NCI-H82 (cell line): ENCODE data around the gene WDCP.
"Not testable (repeated sequence)": the region's sequence is repeated elsewhere in the genome, so short reads cannot be mapped to it uniquely, and the experiment has no call there.

Source experiments
- DNase-seq: peaks from one replicate; lab custom pipeline; 2025; lab: John Stamatoyannopoulos, UW

WDCP gene

DNA sequence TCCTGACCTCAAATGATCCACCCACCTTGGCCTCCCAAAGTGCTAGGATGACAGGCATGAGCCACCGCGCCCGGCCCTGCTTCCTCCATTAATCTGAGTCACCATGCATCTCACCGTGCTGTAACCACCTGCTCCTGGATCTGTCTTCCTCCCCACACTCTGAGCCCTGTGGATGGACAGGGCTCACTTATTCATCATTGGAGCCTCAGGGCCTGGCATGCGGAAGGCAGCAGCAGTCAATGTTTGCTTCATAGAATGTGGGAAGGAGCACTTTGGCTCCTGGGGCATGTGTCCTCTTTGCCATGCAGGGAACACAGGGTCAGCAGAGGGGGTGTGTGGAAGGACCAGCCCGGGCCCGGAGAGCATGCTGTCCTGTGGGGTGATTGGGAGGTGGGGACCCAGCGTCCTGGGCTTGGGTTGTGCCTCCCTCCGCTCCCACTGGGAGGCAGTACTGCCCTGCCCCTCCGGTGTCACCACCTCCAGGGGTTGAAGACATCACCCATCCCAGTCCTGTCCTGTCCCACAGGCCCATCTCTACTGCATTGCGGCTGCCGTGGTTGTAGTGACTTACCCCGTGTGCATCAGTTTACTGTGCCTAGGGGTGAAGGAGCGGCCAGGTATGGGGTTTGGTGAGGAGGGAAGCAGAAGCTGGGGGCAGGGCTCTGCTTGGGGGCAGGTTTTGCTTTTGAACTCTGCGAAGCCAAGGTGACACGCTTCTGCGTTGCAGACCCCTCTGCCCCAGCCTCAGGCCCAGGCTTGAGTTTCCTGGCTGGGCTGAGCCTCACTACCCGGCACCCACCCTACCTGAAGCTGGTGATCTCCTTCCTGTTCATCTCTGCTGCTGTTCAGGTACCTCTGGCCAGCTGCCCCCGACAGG lies 25.8 kb downstream of the WDCP start:
- DNase-seq, result peak; percentile 58

DNA sequence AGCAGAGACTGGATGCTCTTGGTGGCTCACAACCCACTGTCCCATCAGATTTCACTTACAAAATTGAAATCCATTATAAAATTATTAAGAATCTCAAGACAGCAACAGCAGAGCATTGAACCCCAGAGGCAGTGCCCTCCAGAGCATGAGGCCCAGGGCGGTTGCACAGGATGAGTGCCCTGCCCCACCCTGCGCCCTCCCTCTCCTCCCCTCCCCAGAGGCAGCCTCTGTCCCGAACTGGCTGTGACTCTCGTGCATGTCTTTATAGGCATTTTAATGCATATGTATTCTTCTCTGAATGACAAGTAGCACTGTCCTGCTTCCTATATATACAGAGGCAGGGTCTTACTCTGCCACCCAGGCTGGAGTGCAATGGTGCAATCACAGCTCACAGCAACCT lies 26.9 kb downstream of the WDCP start:
- DNase-seq, result no peak

DNA sequence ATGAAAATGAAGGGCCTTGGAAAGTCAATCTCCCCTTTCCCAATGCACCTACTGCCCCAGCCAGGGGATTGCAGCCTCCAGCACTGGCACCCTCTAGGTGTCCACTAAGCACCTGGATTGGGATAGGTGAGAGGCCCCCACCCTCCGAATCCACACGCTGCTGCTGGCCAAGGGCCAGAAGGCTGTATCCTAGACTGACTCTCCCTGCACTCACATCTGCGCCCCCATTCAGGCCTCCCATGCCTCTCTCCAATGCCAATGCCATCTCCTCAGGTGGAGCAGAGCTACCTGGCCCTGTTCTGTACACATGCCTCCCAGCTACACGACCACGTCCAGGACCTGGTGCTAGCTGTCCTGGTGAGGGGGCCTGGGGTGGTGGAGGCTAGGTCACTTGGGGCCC lies 27.5 kb downstream of the WDCP start:
- no peak for DNase-seq

DNA sequence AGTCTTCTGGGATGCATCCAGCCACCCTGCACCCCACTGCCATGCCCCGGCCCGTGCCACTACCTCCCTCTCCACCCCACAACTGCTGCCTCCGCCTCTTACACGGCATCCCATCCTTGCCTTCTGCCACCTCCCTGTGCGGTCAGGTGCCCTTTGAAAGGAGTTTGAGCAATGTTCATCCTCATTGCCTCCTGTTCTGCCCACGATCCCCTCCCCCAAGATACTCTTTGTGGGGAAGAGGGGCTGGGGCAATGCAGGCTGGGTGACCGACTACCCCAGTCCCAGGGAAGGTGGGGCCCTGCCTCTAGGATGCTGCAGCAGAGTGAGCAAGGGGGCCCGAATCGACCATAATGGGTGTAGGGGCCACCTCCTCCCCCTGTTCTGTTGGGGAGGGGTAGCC lies 28.9 kb downstream of the WDCP start:
- no peak for DNase-seq

DNA sequence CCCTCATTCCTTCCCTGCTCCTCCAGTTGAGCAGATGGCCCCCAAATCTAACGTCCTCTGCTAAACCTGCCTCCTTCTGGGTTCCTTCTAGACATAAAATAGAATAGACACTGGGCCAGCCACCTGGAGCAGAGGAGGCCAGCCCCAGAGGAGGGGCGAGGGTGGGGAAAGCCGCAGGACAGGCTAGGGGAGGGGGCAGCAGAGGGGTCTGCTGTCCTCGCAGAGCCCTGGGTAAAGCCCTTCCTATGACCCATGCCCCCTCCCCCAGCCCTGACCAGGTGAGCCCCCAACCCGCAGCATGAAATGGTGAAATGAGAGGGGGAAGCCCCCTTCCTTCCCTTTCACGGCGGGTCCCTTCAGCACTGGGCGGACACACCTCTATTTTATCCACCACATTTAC lies 29.5 kb downstream of the WDCP start:
- no peak for DNase-seq

DNA sequence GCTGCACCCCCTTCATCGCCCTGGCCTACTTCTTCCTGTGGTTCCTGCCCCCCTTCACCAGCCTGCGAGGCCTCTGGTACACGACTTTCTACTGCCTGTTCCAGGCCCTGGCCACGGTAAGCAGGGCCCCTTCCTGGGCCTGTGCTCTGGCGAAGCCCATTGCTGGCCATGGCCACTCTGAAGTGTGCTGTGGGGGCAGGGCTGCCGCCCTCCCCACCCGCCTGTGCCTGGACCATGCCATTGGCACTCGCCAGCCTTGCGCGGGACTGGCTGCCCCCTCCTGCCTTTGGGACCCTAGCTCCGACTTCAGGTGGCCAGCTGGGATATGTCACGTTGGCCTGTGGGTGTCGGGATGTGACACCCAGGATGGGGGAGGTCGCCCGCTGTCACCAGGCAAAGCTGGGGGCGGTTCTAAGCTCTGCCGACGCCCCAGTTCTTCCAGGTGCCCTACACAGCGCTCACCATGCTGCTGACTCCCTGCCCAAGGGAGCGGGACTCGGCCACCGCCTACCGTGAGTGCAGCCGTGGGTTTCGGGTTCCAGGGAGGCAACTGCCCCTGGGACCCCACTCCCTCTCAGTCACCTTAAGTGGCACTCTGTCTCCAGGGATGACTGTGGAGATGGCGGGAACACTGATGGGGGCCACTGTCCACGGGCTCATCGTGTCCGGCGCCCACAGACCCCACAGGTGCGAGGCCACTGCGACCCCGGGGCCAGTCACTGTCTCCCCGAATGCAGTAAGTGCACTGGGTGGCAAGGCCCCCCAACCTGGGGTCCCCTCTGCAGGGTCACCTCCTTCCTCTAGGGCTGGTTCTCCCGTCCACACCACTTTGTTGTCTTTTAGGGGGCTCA lies 30.1 kb downstream of the WDCP start:
- DNase-seq, result no peak

DNA sequence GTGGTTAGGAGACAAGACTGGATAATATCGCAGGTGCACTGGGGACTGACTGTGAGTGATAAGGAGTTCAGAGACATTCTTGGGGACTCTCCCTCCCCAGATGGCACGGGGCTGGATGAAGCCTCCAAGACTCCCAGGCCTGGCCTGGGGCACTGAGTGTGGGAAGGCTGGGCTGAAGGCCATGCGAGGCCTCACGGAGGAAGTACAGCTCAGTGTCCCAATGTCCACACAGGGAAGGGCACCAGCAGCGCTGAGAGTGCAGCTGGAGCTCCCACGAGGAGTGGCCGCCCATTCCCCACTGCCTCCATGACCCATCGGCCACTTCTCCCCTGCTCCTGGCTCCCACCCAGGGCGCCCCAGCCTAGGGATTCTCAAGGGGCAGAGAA lies 30.8 kb downstream of the WDCP start:
- DNase-seq, result no peak

DNA sequence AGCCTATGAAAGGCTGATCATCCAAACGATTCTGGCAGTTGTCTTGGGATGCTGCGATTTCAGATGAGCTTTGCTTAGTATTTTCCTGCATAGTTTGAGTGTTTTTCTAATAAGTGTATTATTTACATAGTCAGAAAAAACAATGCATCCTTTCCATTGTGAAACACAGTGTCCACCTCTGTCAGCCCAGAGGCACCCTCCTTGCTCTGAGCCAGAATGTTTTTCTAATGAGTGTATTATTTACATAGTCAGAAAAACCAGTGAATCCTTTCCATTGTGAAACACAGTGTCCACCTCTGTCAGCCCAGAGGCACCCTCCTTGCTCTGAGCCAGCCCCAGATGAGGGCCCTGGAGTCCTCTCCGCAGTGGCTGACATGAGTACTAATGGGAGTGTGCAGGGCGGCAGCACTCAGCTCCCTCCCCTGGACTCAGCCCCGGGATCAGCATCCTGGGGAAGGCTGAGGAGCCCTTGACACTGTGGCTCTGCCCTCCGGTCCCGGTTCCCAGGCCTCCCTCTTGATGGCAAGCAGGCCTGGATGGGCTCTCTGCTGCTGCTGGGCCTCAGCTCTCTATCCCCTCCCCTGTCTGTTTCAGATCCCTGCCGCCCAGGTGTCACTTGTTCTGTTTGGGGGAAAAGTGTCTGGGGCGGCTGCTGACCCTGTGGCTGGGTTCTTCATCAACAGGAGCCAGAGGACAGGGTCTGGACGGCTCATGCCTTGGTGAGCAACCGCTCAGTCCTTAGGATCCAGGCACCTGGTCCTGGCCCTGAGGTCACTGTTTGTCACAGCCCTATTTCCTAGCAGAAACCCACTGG lies 31.4 kb downstream of the WDCP start:
- no peak for DNase-seq

DNA sequence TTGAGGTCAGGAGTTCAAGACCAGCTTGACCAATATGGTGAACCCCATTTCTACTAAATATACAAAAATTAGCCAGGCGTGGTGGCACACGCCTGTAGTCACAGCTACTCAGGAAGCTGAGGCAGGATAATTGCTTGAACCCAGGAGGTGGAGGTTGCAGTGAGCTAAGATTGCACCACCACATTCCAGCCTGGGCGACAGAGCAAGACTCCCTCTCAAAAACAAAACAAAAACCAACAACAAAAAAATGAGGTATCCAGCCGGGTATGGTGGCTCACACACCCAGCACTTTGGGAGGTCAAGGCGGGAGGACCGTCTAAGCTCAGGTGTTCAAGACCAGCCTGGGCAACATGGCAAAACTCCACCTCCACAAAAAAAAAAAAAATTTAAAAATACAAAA lies 32.3 kb downstream of the WDCP start:
- not testable (repeated sequence) for DNase-seq

DNA sequence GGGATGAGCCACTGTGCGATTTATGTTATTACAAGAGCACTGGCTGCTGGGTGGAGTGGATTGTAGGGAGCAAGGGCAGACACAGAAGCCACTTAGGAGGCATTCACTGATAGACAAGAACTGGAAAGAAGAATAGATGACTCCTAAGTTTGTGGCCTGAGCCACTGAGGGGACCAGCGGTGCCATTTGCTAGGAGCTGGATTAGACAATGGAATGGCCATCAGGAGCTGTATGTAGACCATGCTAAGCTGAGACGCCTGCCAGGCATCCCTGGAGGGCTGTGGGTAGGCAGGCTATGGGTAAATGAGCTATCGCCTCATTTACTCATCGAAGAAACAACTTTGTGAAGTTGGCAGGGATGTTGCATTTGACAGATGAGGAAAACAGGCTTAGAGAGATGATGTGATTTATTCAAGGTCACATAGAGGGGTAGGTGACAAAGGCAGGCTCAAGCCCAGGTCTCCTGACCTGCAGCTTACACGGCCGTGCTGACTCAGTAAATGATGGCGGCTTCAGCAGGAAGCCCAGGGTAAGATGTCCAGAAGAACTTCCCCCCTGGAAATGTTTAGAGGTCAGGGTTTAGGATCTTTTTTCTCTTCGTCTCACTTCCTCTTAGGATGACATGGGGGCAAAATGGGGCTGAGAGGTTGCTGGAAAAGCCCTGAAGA lies 34.5 kb downstream of the WDCP start:
- no peak for DNase-seq

DNA sequence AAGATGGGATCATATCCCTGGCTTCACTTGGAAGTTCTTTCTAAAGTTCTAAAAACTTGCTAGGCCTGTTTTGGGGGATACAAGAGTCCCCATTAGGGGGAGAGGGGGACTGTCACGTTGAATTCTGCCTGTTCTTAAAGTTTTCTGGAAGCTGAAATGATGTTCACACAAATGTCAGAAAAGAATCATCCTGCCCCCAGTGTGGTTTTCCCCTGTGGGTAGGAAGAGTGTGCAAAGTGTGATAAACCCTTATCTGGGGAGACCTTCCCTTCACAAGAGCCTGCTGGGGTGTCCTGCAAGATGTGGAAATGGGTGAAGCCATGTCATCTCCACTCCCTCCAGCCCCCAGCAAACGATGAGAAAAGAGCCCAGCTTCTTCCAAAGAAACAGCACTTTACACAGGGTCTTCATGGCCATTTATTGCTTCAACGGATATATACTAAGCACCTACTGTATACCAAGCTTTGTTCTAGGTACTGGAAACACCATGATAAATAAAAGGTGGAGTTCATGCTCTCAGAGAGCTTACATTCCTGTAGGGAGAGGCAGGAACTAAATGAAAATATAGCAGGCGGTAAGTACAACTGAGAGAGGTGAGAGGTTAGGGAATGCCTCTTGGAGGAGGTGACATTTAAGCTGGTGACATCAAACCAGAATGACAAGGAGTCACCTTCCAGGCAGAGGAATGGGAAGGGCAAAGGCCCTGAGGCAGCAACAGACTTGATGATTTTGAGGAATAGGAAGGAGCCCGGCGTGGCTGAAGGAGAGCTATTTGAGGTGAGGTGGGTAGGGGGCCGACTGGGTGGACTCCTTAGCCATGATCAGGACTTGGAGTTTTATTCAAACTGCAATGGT lies 35.7 kb downstream of the WDCP start:
- DNase-seq, result no peak

DNA sequence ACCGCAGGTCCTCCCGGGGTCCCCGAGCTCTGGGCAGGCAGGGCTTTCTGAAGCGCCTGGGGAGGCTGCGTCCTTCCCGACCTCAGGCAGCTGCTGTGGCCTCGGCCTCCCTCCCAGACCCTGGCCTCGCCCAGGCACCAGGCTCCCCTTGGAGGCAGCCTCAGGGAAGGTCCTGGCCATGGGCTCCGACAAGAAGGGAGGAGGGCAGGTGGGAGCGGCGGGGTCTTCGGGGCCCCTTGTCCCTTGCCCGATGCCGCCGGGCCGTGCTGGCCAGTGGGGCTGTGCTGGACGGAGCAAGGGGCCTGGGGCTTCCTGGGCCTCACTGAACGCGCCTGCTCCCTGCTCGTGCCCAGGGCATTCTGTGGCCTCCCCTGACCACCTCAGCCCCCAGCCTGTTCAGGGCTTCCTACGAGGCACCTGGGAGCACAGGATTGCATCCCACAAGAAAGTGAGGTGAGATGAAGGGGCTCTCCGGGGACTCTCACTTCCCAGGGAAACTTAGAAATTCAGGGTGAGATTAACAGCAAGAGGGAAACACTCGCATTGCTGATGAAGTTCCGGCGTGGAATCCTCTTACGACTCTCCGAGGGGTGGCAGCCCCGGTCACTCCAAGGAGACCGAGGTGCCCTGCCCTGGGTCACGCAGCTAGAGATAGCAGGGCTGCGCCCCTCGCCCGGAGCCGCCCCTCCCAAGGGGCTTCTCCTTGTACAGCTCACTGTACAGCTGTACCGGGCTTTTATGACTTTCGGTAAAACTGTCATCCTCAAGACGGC lies 36.5 kb downstream of the WDCP start:
- no peak for DNase-seq

DNA sequence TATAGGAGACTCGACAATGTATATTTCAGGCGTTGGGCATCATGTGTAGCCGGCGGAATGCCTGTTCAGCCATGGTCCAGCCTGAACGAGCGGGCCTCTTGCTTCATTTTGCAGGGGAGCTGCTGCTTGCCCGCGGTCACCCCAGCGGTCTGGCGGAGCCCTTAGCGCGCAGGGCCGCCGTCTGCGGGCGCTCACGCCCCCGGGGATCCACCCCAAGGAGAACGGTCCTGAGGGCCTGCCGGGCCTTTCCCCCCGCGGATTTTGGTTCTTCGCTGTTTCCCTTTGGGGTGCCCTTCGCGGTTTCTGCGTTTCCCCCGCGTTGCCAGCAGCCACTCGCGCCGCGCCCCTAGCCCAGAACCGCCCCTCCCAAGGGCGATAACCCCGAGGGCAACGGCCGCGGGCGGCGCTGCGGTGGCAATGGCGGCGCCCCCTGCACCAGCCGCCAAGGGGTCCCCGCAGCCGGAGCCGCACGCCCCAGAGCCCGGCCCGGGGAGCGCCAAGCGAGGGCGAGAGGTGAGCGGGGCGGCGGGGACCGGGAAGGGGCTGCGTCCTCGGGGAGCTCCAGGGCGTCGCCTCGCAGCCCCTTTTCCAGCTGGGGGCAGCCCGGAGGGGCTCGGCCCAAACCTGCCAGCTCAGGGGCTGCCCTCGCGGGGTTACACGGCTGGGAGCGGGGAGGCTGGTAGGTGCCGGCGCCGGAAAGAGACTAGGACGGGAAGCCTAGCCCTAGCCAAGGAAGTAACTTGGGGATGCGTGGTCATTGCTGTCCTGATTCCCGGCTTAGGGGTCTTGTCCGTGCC lies 37.3 kb downstream of the WDCP start, which contains the start of gene MFSD2B:
MFSD2B (plus strand) TSS at position 406 of the 797 bp plus-strand sequence; CDS start at position 418, 12 bp downstream.
- DNase-seq, result no peak

DNA sequence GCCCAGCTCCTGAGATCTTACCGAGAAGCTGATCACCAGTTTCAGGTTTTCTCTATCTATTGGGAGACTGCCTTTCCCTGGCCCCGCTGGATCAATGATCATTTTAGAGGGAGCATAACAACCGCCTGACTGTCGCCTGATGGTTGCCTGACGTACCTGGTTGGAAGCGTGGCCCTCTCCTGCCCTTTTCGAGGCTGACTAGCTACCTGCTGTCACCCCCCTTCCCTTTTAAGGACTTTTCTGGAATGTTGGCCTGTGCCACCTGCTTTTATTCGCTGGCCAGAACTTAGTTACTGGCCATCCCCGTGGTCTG lies 37.9 kb downstream of the WDCP start:
- DNase-seq, result no peak

DNA sequence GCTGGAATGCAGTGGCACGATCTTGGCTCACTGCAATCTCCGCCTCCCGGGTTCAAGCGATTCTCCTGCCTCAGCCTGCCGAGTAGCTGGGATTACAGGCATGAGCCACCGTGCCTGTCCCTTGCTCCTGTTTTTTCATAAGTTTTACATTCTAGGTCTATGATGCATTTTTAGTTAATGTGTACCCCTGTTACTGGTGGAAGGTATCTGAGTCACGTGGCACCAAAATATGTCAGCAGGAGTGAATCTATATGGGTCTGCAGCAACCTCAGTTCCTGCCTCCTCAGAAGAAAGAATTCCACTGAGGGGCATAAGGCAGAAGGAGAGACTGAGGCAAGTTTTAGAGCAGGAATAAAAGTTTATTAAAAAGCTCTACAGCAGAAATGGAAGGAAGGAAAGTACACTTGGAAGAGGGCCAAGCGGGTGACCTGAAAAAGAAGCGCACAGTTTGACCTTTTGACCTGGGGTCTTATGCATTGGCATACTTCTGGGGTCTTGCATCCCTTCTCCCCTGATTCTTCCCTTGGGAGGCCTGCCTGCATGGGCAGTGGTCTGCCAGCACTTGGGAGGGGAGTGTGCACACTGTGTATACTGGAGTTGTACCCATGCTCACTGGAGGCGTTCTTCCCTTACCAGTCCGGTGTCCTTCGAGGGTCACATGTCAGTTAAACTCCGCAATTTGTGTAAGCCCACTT lies 38.4 kb downstream of the WDCP start:
- DNase-seq, result no peak

DNA sequence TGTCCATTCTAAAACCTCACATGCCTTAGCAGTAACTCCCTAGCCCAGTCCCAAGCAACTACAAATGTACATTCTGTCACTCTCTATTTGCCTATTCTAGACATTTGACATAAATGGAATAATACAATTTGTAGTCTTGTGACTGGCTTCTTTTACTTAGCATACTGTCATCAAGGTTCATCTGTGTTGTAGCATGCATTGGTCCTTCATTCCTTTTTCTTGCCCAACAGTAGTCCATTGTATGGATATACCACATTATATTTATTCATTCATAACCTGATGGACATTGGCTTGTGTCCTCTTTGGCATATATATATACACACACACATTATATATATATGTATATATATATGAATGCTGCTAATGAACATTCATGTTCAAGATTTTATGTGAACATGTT lies 39.5 kb downstream of the WDCP start:
- no peak for DNase-seq

DNA sequence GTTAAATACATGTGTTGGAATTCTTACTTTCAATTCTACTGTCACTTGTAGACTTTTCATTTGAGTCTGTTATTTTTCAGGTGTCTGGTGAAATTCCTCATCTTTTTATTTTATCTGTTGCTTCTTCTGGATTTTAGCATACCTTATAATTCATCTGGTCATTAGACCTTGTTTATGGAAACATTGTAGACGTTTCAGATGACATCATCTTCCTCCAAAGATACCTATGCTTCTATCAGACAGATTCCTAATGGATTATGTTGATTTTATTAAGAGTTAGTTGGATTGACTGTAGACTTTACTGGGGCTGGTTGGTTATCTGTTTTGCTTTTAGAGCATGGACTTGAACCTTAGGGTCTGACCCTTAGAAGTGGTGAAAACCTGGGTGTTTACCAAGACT lies 52.6 kb downstream of the WDCP start:
- DNase-seq, result no peak

DNA sequence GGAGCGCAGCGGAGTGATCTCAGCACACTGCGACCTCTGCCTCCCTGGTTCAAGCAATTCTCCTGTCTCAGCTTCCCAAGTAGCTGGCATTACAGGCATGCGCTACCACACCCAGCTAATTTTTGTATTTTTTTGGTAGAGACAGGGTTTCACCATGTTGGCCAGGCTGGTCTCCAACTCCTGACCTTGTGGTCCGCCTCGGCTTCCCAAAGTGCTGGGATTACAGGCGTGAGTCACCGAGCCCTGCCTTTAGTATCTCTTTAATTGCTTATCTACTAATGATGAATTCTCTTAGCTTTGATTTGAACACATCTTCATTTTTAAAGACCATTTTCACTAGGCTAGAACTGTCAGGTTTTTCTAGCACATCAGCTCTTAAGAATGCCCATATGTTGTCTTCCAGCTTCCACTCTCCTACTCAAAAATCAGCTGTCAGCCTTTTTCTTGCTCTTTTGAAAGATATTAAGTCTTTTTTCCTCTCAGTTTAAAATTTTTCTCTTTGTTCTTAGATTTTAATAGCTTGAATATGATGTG lies 53.4 kb downstream of the WDCP start:
- no peak for DNase-seq
